ENCODE data around the gene NPPB.

DNA sequence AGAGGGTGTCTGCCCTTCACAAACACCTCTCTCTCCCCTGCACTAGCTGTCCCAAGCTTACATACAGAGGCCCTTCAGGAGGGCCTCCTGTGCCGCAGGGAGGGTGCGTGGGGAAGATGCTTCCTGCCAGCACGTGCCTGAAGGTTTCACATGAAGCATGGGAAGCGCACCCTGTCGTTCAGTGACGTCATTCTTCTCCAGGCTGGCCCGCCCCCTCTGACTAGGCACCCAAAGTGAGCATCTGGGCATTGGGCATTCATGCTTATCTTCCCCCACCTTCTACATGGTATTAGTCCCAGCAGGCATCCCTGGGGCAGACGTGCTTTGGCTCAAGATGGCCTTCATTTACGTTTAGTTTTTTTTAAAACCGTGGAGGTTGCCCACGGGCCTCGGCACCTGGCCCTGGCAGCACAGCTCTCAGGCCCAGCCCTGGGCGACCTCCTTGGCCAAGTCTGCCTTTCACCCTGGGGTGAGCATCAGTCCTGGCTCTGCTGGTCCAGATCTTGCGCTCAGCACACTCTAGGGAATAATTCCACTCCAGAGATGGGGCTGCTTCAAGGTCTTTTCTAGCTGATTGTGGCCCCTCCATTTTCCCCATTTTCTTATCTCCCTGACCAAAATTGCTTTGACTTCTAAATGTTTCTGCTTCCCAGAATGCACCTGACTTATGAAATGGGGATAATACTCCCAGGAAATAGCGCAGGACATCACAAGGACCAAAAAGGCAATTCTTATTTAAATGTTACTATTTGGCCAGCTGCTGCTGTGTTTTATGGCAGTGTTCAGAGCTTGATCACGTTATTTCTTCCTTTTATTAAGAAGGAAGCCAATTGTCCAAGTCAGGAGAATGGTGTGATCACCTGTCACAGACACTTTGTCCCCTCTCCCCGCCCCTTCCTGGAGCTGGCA, 17.2 kb downstream of the NPPB start:
- TF ChIP-seq, protein P1, sequence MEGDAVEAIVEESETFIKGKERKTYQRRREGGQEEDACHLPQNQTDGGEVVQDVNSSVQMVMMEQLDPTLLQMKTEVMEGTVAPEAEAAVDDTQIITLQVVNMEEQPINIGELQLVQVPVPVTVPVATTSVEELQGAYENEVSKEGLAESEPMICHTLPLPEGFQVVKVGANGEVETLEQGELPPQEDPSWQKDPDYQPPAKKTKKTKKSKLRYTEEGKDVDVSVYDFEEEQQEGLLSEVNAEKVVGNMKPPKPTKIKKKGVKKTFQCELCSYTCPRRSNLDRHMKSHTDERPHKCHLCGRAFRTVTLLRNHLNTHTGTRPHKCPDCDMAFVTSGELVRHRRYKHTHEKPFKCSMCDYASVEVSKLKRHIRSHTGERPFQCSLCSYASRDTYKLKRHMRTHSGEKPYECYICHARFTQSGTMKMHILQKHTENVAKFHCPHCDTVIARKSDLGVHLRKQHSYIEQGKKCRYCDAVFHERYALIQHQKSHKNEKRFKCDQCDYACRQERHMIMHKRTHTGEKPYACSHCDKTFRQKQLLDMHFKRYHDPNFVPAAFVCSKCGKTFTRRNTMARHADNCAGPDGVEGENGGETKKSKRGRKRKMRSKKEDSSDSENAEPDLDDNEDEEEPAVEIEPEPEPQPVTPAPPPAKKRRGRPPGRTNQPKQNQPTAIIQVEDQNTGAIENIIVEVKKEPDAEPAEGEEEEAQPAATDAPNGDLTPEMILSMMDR (conservative IDR thresholded peaks at IDR 0.05; ENCODE audit: low read depth in 2 of 2), result no peak
- TF ChIP-seq EZH2 (IDR thresholded peaks at IDR 0.05; ENCODE audit: low read depth, unreplicated experiment) (no peak), EZH2phosphoT487 (IDR thresholded peaks at IDR 0.05; ENCODE audit: unreplicated experiment) (no peak), POLR2AphosphoS5 (IDR thresholded peaks at IDR 0.05; ENCODE audit: low read depth) (no peak), JUNB (IDR thresholded peaks at IDR 0.05; ENCODE audit: unreplicated experiment) (no peak), ZNF331 (CRISPR knock-in tag; IDR thresholded peaks at IDR 0.05; ENCODE audit: low read depth) (no peak), CREB1 (CRISPR knock-in tag; IDR thresholded peaks at IDR 0.05; ENCODE audit: low read depth) (no peak), STAT1 (IDR thresholded peaks at IDR 0.05; ENCODE audit: unreplicated experiment) (no peak)
- TF ChIP-seq, protein P2, sequence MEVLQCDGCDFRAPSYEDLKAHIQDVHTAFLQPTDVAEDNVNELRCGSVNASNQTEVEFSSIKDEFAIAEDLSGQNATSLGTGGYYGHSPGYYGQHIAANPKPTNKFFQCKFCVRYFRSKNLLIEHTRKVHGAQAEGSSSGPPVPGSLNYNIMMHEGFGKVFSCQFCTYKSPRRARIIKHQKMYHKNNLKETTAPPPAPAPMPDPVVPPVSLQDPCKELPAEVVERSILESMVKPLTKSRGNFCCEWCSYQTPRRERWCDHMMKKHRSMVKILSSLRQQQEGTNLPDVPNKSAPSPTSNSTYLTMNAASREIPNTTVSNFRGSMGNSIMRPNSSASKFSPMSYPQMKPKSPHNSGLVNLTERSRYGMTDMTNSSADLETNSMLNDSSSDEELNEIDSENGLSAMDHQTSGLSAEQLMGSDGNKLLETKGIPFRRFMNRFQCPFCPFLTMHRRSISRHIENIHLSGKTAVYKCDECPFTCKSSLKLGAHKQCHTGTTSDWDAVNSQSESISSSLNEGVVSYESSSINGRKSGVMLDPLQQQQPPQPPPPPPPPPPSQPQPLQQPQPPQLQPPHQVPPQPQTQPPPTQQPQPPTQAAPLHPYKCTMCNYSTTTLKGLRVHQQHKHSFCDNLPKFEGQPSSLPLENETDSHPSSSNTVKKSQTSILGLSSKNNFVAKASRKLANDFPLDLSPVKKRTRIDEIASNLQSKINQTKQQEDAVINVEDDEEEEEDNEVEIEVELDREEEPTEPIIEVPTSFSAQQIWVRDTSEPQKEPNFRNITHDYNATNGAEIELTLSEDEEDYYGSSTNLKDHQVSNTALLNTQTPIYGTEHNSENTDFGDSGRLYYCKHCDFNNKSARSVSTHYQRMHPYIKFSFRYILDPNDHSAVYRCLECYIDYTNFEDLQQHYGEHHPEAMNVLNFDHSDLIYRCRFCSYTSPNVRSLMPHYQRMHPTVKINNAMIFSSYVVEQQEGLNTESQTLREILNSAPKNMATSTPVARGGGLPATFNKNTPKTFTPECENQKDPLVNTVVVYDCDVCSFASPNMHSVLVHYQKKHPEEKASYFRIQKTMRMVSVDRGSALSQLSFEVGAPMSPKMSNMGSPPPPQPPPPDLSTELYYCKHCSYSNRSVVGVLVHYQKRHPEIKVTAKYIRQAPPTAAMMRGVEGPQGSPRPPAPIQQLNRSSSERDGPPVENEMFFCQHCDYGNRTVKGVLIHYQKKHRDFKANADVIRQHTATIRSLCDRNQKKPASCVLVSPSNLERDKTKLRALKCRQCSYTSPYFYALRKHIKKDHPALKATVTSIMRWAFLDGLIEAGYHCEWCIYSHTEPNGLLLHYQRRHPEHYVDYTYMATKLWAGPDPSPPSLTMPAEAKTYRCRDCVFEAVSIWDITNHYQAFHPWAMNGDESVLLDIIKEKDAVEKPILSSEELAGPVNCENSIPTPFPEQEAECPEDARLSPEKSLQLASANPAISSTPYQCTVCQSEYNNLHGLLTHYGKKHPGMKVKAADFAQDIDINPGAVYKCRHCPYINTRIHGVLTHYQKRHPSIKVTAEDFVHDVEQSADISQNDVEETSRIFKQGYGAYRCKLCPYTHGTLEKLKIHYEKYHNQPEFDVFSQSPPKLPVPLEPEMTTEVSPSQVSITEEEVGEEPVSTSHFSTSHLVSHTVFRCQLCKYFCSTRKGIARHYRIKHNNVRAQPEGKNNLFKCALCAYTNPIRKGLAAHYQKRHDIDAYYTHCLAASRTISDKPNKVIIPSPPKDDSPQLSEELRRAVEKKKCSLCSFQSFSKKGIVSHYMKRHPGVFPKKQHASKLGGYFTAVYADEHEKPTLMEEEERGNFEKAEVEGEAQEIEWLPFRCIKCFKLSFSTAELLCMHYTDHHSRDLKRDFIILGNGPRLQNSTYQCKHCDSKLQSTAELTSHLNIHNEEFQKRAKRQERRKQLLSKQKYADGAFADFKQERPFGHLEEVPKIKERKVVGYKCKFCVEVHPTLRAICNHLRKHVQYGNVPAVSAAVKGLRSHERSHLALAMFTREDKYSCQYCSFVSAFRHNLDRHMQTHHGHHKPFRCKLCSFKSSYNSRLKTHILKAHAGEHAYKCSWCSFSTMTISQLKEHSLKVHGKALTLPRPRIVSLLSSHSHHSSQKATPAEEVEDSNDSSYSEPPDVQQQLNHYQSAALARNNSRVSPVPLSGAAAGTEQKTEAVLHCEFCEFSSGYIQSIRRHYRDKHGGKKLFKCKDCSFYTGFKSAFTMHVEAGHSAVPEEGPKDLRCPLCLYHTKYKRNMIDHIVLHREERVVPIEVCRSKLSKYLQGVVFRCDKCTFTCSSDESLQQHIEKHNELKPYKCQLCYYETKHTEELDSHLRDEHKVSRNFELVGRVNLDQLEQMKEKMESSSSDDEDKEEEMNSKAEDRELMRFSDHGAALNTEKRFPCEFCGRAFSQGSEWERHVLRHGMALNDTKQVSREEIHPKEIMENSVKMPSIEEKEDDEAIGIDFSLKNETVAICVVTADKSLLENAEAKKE (CRISPR knock-in tag; IDR thresholded peaks at IDR 0.05), result no peak
- TF ChIP-seq, protein P3, sequence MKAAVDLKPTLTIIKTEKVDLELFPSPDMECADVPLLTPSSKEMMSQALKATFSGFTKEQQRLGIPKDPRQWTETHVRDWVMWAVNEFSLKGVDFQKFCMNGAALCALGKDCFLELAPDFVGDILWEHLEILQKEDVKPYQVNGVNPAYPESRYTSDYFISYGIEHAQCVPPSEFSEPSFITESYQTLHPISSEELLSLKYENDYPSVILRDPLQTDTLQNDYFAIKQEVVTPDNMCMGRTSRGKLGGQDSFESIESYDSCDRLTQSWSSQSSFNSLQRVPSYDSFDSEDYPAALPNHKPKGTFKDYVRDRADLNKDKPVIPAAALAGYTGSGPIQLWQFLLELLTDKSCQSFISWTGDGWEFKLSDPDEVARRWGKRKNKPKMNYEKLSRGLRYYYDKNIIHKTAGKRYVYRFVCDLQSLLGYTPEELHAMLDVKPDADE (IDR thresholded peaks at IDR 0.05), result no peak
- TF ChIP-seq, protein P4, sequence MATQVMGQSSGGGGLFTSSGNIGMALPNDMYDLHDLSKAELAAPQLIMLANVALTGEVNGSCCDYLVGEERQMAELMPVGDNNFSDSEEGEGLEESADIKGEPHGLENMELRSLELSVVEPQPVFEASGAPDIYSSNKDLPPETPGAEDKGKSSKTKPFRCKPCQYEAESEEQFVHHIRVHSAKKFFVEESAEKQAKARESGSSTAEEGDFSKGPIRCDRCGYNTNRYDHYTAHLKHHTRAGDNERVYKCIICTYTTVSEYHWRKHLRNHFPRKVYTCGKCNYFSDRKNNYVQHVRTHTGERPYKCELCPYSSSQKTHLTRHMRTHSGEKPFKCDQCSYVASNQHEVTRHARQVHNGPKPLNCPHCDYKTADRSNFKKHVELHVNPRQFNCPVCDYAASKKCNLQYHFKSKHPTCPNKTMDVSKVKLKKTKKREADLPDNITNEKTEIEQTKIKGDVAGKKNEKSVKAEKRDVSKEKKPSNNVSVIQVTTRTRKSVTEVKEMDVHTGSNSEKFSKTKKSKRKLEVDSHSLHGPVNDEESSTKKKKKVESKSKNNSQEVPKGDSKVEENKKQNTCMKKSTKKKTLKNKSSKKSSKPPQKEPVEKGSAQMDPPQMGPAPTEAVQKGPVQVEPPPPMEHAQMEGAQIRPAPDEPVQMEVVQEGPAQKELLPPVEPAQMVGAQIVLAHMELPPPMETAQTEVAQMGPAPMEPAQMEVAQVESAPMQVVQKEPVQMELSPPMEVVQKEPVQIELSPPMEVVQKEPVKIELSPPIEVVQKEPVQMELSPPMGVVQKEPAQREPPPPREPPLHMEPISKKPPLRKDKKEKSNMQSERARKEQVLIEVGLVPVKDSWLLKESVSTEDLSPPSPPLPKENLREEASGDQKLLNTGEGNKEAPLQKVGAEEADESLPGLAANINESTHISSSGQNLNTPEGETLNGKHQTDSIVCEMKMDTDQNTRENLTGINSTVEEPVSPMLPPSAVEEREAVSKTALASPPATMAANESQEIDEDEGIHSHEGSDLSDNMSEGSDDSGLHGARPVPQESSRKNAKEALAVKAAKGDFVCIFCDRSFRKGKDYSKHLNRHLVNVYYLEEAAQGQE (IDR thresholded peaks at IDR 0.05; ENCODE audit: unreplicated experiment), result no peak

All from GM23338 (cell line).